ENCODE measurements around the gene TXNDC2. TPM values are rescaled to one million over a fixed set of nuclear protein-coding genes. Genes with fewer than 3 reads are reported as not detected.

TXNDC2 gene
- total and polyA plus RNA-seq, 2 of the 4 experiments (the other 2 are of a cell fraction): 0.18 TPM; not detected in 1

- H3K27ac ChIP-seq (ENCODE audit: insufficient read depth, low read length): no peak overlapping the region
Measured at GRCh38 chr18:9902832-9903231, 17.1 kb downstream of the TXNDC2 start.

More at GRCh38 chr18:9902832-9903231, 17.1 kb downstream of the TXNDC2 start:
- no peak overlapping the region for H3K4me2 ChIP-seq (ENCODE audit: low read depth, low read length)
- no peaks in the 10 kb centered on the region for H3K9me3 ChIP-seq (ENCODE audit: control insufficient read depth, insufficient read depth, low read length)
- ATAC-seq (ENCODE audit: low read depth) (no peak), DNase-seq (no peak)
- WGBS, 2 experiments (ENCODE audit: extremely low coverage in 2 of 2, insufficient read length in 1 of 2): 78% methylated on average over 8 of the region's 10 CpGs; no CpG with 5 or more reads in 1 of the 2 experiments
- TF ChIP-seq USF2 (IDR thresholded peaks at IDR 0.05; ENCODE audit: low read depth, low read length): no peak
- no peak for TF ChIP-seq RAD21 (IDR thresholded peaks at IDR 0.05; ENCODE audit: low read length)
- no peak for TF ChIP-seq NFE2L2 (IDR thresholded peaks at IDR 0.05; ENCODE audit: low read depth, low read length)
- TF ChIP-seq MAFK (IDR thresholded peaks at IDR 0.05; ENCODE audit: low read depth, low read length): no peak
- TF ChIP-seq BHLHE40 (IDR thresholded peaks at IDR 0.05; ENCODE audit: low read depth, low read length): no peak
- TF ChIP-seq CEBPB (IDR thresholded peaks at IDR 0.05; ENCODE audit: low read depth, low read length): no peak
- no peak for TF ChIP-seq CTCF (conservative IDR thresholded peaks at IDR 0.05; ENCODE audit: low read depth, low read length)
- no peak for TF ChIP-seq MAZ (IDR thresholded peaks at IDR 0.05; ENCODE audit: borderline replicate concordance, low read depth, low read length)
- no peak for TF ChIP-seq MXI1 (IDR thresholded peaks at IDR 0.05; ENCODE audit: borderline replicate concordance, low read depth, low read length)
- no peak for TF ChIP-seq CHD1 (IDR thresholded peaks at IDR 0.05; ENCODE audit: low read depth, low read length)
- TF ChIP-seq ELK1 (IDR thresholded peaks at IDR 0.05; ENCODE audit: borderline replicate concordance, low read depth, low read length): no peak
- TF ChIP-seq FOS (IDR thresholded peaks at IDR 0.05; ENCODE audit: low read depth, low read length): no peak
- TF ChIP-seq RCOR1 (IDR thresholded peaks at IDR 0.05; ENCODE audit: insufficient replicate concordance, low read length): no peak
- TF ChIP-seq SMC3 (IDR thresholded peaks at IDR 0.05; ENCODE audit: low read depth, low read length): no peak
- TF ChIP-seq POLR2A (IDR thresholded peaks at IDR 0.05; ENCODE audit: low read depth, low read length): no peak
- TF ChIP-seq RFX5 (IDR thresholded peaks at IDR 0.05; ENCODE audit: low read depth, low read length): no peak
- in situ Hi-C loops (cut with MboI; ENCODE audit: low sequenced_read_pairs): no loop called here
- no peaks in the 10 kb centered on the region; the same call in 1 of the 2 replicates for H3K9me1 ChIP-seq (ENCODE audit: insufficient read depth, low read length)
- no peaks in the 10 kb centered on the region for H3K79me1 ChIP-seq (ENCODE audit: low read depth in 1 of 2, low read length in 2 of 2)
- dilution Hi-C loops (cut with HindIII; ENCODE audit: low sequenced_read_pairs, unreplicated experiment): no loop called here
- POLR2A ChIA-PET (ENCODE audit: unreplicated experiment): interaction anchor here (0.7 kb wide), 1 partner anchor 10 kb away, joined by 3 read pairs; no protein-coding TSS in a partner anchor
- no TSS peak for BruUV-seq (replicated peaks)
- H2BK5ac ChIP-seq (ENCODE audit: low read depth, low read length, poor library complexity, severe bottlenecking): no peak overlapping the region
- no peak overlapping the region for H2BK120ac ChIP-seq (ENCODE audit: low read depth, low read length)
- intact Hi-C loops (cut with micrococcal nuclease): no loop called here
- no peak overlapping the region for H2AK9ac ChIP-seq (replicated peaks; ENCODE audit: low read depth, low read length, poor library complexity)
- no peak overlapping the region for H3K4ac ChIP-seq (ENCODE audit: low read depth, low read length)
- no peak overlapping the region for H3K56ac ChIP-seq (ENCODE audit: extremely low read depth, insufficient read depth, low read length)
- no peak overlapping the region for H2BK20ac ChIP-seq (ENCODE audit: low read depth, low read length)
- H4K20me1 ChIP-seq (ENCODE audit: insufficient read depth, low read length): no peaks in the 10 kb centered on the region
- no peak overlapping the region for H3K14ac ChIP-seq (replicated peaks; ENCODE audit: low read depth, low read length)
- no peak overlapping the region for H3K4me3 ChIP-seq (ENCODE audit: insufficient read depth, low read depth, low read length)
- H3K18ac ChIP-seq (ENCODE audit: low read depth, low read length): no peak overlapping the region
- CTCF ChIA-PET: no interaction called here
- no peaks in the 10 kb centered on the region for H3K27me3 ChIP-seq (ENCODE audit: control insufficient read depth, insufficient read depth, low read length)
- no peak overlapping the region for H4K5ac ChIP-seq (ENCODE audit: low read depth, low read length)
- no peaks in the 10 kb centered on the region for H3K36me3 ChIP-seq (ENCODE audit: control insufficient read depth, insufficient read depth, low read length)
- H4K8ac ChIP-seq (ENCODE audit: low read depth in 2 of 2, low read length in 2 of 2): no peak overlapping the region
- H3K23ac ChIP-seq (ENCODE audit: low read depth, low read length): no peak overlapping the region
- no peak overlapping the region for H3K9ac ChIP-seq (ENCODE audit: low read depth, low read length)
- no peak overlapping the region for H2AK5ac ChIP-seq (ENCODE audit: low read depth, low read length)
- H2BK15ac ChIP-seq (ENCODE audit: low read depth, low read length): no peak overlapping the region
- H4K91ac ChIP-seq (ENCODE audit: insufficient read depth, low read depth, low read length): no peak overlapping the region
- H2AFZ ChIP-seq (replicated peaks; ENCODE audit: low read length, poor library complexity): no peak overlapping the region
- no peaks in the 10 kb centered on the region for H3K4me1 ChIP-seq (ENCODE audit: control insufficient read depth, insufficient read depth, low read length)
